IPS DF 19.7 (cell line): ENCODE data around the gene SLC28A3.

Source experiments
- DNase-seq: peaks from one replicate; pipeline ENCODE4 v3.0.0-alpha.2; 2013; ENCODE audit warnings: low read depth, low spot score

Gene SLC28A3

GRCh38 chr9:84251921-84252320 lies 88.6 kb downstream of the SLC28A3 start:
- no peak for DNase-seq

- no peak for DNase-seq
Measured at GRCh38 chr9:84241817-84242373, 98.7 kb downstream of the SLC28A3 start.

GRCh38 chr9:84239343-84239742 lies 101.2 kb downstream of the SLC28A3 start:
- no peak for DNase-seq

GRCh38 chr9:84238652-84239051 lies 101.9 kb downstream of the SLC28A3 start:
- DNase-seq, result no peak

GRCh38 chr9:84235511-84235910 lies 105.0 kb downstream of the SLC28A3 start:
- DNase-seq, result no peak

- no peak for DNase-seq
Measured at GRCh38 chr9:84230355-84231145, 110.0 kb downstream of the SLC28A3 start.

- DNase-seq, result no peak
Measured at GRCh38 chr9:84229191-84229590, 111.4 kb downstream of the SLC28A3 start.

GRCh38 chr9:84228130-84228720 lies 112.3 kb downstream of the SLC28A3 start:
- DNase-seq, result no peak

- DNase-seq, result no peak
Measured at GRCh38 chr9:84226126-84226525, 114.4 kb downstream of the SLC28A3 start.
